Small intestine (tissue), 7 donors: ENCODE results near the gene FLT3. TPM values are rescaled to one million over a fixed set of nuclear protein-coding genes. Genes with fewer than 3 reads are reported as not detected.
A peak's percentile ranks its signal among the peaks of the same experiment; 100 is the strongest.

Source experiments
- DNase-seq, 2 donors: peaks; one replicate each; pipeline versions ENCODE4 v3.0.0 to v3.0.0-alpha.2; 2013
- FAIRE-seq: peaks from 2 replicates; lab custom pipeline; 2012; peaks lifted over from hg19 to GRCh38; lab: Jason Lieb, UNC
- H3K27ac ChIP-seq, 3 donors: one replicate each; pipeline ENCODE4 v1.5.1; 2013; ENCODE audit warnings: low read length in 2 of 3, mild to moderate bottlenecking in 2 of 3, control low read depth in 1 of 3, inconsistent platforms in 1 of 3, low read depth in 1 of 3, moderate library complexity in 1 of 3
- H3K27me3 ChIP-seq, 3 donors: one replicate each; pipeline ENCODE4 v1.6.1; 2013; ENCODE audit warnings: low read length in 3 of 3, inconsistent platforms in 1 of 3; ENCODE audit not compliant: control insufficient read depth in 3 of 3, insufficient read depth in 3 of 3
- H3K36me3 ChIP-seq, 3 donors: one replicate each; pipeline ENCODE4 v1.6.1; 2013; ENCODE audit warnings: low read length in 3 of 3, inconsistent platforms in 1 of 3, low read depth in 1 of 3, mild to moderate bottlenecking in 1 of 3, moderate library complexity in 1 of 3; ENCODE audit not compliant: control insufficient read depth in 3 of 3, insufficient read depth in 2 of 3
- H3K4me1 ChIP-seq, 3 donors: one replicate each; pipeline ENCODE4 v1.6.1; 2013; ENCODE audit warnings: low read length in 2 of 3, inconsistent platforms in 1 of 3, low read depth in 1 of 3, mild to moderate bottlenecking in 1 of 3, moderate library complexity in 1 of 3; ENCODE audit not compliant: control insufficient read depth in 3 of 3, insufficient read depth in 2 of 3
- H3K4me3 ChIP-seq, 3 donors: one replicate each; pipeline ENCODE4 v1.5.1; 2013; ENCODE audit warnings: low read length in 3 of 3, control low read depth in 1 of 3, inconsistent platforms in 1 of 3, low read depth in 1 of 3, mild to moderate bottlenecking in 1 of 3, moderate library complexity in 1 of 3
- H3K9me3 ChIP-seq, 2 donors: one replicate each; pipeline ENCODE4 v1.6.1; 2013; ENCODE audit warnings: low read depth in 1 of 2, low read length in 1 of 2; ENCODE audit not compliant: control insufficient read depth in 2 of 2, insufficient read depth in 1 of 2
- WGBS, 3 donors: extraction: QIAGEN DNeasy Blood & Tissue Kit; methylation state at CpG; one replicate each; pipeline ENCODE4 v1.1.7; 2013; 5-methylcytosine and 5-hydroxymethylcytosine counted together
- polyA plus RNA-seq, 4 donors: library from polyadenylated mRNA; stranded (reverse) in 3 of 4; unstranded in 1 of 4; fragments of 200-250 nt in 3 of 4; fragments of 120-200 nt in 1 of 4; gene quantifications; one replicate each; pipeline versions ENCODE4 v1.2.1 to v1.2.3, GENCODE V29; 2013
- donor health status: healthy with polysubstance abuse.
- donor health status: control.
- donor health status: control.
- donor health status: Bipolar disorder and iron deficiency.
- donor health status: healthy.

FLT3 gene
- polyA plus RNA-seq, 4 donors: 0.19 to 0.83 (median 0.27) TPM; not detected in 1

GRCh38 chr13:27969866-27970229 lies 130.5 kb downstream of the FLT3 start:
- Histone ChIP-seq H3K27me3 (peaks cover 0 to 50% (median 46%) of the 10 kb centered on the region in 3 donors), H3K9me3 (no peaks in the 10 kb centered on the region), H3K4me3 (peak overlapping the region in 2 of 3 donors; percentile 21 to 38), H3K27ac (peak overlapping the region; percentile 78 to 98 (median 95)), H3K36me3 (peaks cover 0 to 33% (median 0%) of the 10 kb centered on the region in 3 donors), H3K4me1 (peaks cover 2 to 36% (median 6%) of the 10 kb centered on the region in 3 donors)
- WGBS, 3 donors: 3 to 19% (median 8%) methylated on average over 7 of the region's 7 CpGs
- FAIRE-seq (no peak), DNase-seq (no peak)

GRCh38 chr13:27969082-27969865 lies 131.1 kb downstream of the FLT3 start, which contains the start of gene CDX2:
TSS of gene CDX2 (minus strand) at chr13:27969315. CDS start at chr13:27969006, 309 bp downstream.
- DNase-seq (peak; percentile 97 to 99), FAIRE-seq (no peak)
- Histone ChIP-seq H3K9me3 (no peaks in the 10 kb centered on the region), H3K4me3 (peak within 1 kb of the TSS; percentile 78 to 97 (median 89)), H3K36me3 (peaks cover 0 to 39% (median 0%) of the 10 kb centered on the region in 3 donors), H3K4me1 (peaks cover 0 to 30% (median 4%) of the 10 kb centered on the region in 3 donors), H3K27me3 (peaks cover 0 to 53% (median 51%) of the 10 kb centered on the region in 3 donors), H3K27ac (peak within 1 kb of the TSS; percentile 95 to 98 (median 97))
- WGBS, 3 donors: 1 to 5% (median 3%) methylated on average over 27 to 34 of the region's 34 CpGs

GRCh38 chr13:27968316-27969081 lies 131.9 kb downstream of the FLT3 start:
- H3K4me1 ChIP-seq: peaks cover 0 to 23% (median 2%) of the 10 kb centered on the region in 3 donors
- H3K4me3 ChIP-seq: peak overlapping the region; percentile 78 to 97 (median 89)
- H3K27me3 ChIP-seq: peaks cover 0 to 52% (median 49%) of the 10 kb centered on the region in 3 donors
- no peaks in the 10 kb centered on the region for H3K9me3 ChIP-seq
- WGBS, 3 donors: 0 to 4% (median 1%) methylated on average over 58 to 86 of the region's 86 CpGs
- H3K27ac ChIP-seq: peak overlapping the region; percentile 90 to 98 (median 97)
- FAIRE-seq: no peak
- peaks cover 0 to 43% (median 0%) of the 10 kb centered on the region in 3 donors for H3K36me3 ChIP-seq
- DNase-seq: no peak

GRCh38 chr13:27967736-27968315 lies 132.6 kb downstream of the FLT3 start:
- DNase-seq (peak; percentile 16 to 30), FAIRE-seq (no peak)
- 1 to 11% (median 3%) methylated on average over 33 of the region's 33 CpGs for WGBS, 3 donors
- peaks cover 0 to 52% (median 45%) of the 10 kb centered on the region in 3 donors for H3K27me3 ChIP-seq
- H3K9me3 ChIP-seq: no peaks in the 10 kb centered on the region
- H3K27ac ChIP-seq: peak overlapping the region; percentile 90 to 98 (median 97)
- H3K36me3 ChIP-seq: peaks cover 0 to 50% (median 0%) of the 10 kb centered on the region in 3 donors
- peak overlapping the region; percentile 78 to 97 (median 89) for H3K4me3 ChIP-seq
- H3K4me1 ChIP-seq: peaks cover 0 to 21% (median 2%) of the 10 kb centered on the region in 3 donors

GRCh38 chr13:27967203-27967735 lies 133.1 kb downstream of the FLT3 start:
- H3K4me1 ChIP-seq: peaks cover 0 to 20% (median under 1%) of the 10 kb centered on the region in 3 donors

GRCh38 chr13:27966641-27967202 lies 133.7 kb downstream of the FLT3 start:
- WGBS, 3 donors: 3 to 7% (median 4%) methylated on average over 33 to 38 of the region's 38 CpGs
- FAIRE-seq (no peak), DNase-seq (peak; percentile 44 to 50)
- peak overlapping the region; percentile 78 to 97 (median 89) for H3K4me3 ChIP-seq
- no peaks in the 10 kb centered on the region for H3K9me3 ChIP-seq
- H3K27ac ChIP-seq: peak overlapping the region; percentile 90 to 98 (median 97)
- H3K36me3 ChIP-seq: peaks cover 0 to 59% (median 4%) of the 10 kb centered on the region in 3 donors
- peaks cover 0 to 16% (median 0%) of the 10 kb centered on the region in 3 donors for H3K4me1 ChIP-seq
- peaks cover 0 to 52% (median 51%) of the 10 kb centered on the region in 3 donors for H3K27me3 ChIP-seq

More at GRCh38 chr13:27967203-27967735, 133.1 kb downstream of the FLT3 start:
- H3K4me3 ChIP-seq: peak overlapping the region; percentile 78 to 97 (median 89)
- no peaks in the 10 kb centered on the region for H3K9me3 ChIP-seq
- peaks cover 0 to 52% (median 49%) of the 10 kb centered on the region in 3 donors for H3K27me3 ChIP-seq
- DNase-seq (peak; percentile 28 to 51), FAIRE-seq (no peak)
- peak overlapping the region; percentile 90 to 98 (median 97) for H3K27ac ChIP-seq
- 1 to 6% (median 1%) methylated on average over 18 of the region's 18 CpGs for WGBS, 3 donors
- peaks cover 0 to 55% (median 4%) of the 10 kb centered on the region in 3 donors for H3K36me3 ChIP-seq

GRCh38 chr13:27965740-27966640 lies 134.4 kb downstream of the FLT3 start:
- Histone ChIP-seq H3K27ac (peak overlapping the region; percentile 90 to 98 (median 97)), H3K27me3 (peaks cover 0 to 52% (median 51%) of the 10 kb centered on the region in 3 donors), H3K4me3 (peak overlapping the region; percentile 78 to 97 (median 89))

More at GRCh38 chr13:27965740-27966640, 134.4 kb downstream of the FLT3 start:
- DNase-seq (peak; percentile 55 to 64), FAIRE-seq (no peak)
- peaks cover 0 to 66% (median 4%) of the 10 kb centered on the region in 3 donors for H3K36me3 ChIP-seq
- peaks cover 0 to 14% (median 3%) of the 10 kb centered on the region in 3 donors for H3K4me1 ChIP-seq
- WGBS, 3 donors: 2 to 7% (median 6%) methylated on average over 44 to 45 of the region's 45 CpGs
- H3K9me3 ChIP-seq: no peaks in the 10 kb centered on the region
